ENCODE data around the gene PRPF18.

DNA sequence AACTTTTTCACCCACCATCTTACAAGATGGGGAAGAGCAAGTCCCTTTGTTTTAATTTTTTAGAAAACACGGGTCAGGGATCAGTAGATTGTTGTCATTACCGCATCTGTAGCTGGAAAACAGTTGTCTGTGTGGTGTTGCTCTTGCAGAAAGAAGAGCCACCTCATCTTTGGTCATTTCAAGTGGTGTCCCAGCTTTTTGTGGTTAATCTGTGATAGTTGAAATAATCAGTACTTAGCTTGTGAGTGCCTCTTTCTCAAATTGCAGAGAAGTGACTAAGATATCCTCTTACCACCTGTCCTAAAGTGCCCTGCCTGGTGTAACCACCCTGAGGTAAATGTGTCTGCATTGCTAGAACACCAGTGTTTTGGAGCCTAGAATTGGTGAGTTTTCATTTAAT is 5.5 kb downstream of the PRPF18 start:
- TF ChIP-seq, protein P1, sequence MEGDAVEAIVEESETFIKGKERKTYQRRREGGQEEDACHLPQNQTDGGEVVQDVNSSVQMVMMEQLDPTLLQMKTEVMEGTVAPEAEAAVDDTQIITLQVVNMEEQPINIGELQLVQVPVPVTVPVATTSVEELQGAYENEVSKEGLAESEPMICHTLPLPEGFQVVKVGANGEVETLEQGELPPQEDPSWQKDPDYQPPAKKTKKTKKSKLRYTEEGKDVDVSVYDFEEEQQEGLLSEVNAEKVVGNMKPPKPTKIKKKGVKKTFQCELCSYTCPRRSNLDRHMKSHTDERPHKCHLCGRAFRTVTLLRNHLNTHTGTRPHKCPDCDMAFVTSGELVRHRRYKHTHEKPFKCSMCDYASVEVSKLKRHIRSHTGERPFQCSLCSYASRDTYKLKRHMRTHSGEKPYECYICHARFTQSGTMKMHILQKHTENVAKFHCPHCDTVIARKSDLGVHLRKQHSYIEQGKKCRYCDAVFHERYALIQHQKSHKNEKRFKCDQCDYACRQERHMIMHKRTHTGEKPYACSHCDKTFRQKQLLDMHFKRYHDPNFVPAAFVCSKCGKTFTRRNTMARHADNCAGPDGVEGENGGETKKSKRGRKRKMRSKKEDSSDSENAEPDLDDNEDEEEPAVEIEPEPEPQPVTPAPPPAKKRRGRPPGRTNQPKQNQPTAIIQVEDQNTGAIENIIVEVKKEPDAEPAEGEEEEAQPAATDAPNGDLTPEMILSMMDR (IDR thresholded peaks at IDR 0.05; ENCODE audit: poor library complexity): no peak
- TF ChIP-seq EZH2 (IDR thresholded peaks at IDR 0.05; ENCODE audit: borderline replicate concordance) (no peak), EZH2phosphoT487 (IDR thresholded peaks at IDR 0.05; ENCODE audit: low read depth, severe bottlenecking, unreplicated experiment) (no peak)

Data from hepatocyte (in vitro differentiated cells).